Activated CD4-positive, alpha-beta T cell treated with anti-CD3 and anti-CD28 coated beads, Interleukin-2, amount 50 U/mL, for 24 hours (primary cell): ENCODE data around the gene SLX9.

ENCODE experiments used
- DNase-seq, 2 donors: peaks; one replicate each; pipeline ENCODE4 v3.0.0-alpha.2; 2020; ENCODE audit warnings: low read depth in 1 of 2, low spot score in 1 of 2

Gene SLX9

DNA sequence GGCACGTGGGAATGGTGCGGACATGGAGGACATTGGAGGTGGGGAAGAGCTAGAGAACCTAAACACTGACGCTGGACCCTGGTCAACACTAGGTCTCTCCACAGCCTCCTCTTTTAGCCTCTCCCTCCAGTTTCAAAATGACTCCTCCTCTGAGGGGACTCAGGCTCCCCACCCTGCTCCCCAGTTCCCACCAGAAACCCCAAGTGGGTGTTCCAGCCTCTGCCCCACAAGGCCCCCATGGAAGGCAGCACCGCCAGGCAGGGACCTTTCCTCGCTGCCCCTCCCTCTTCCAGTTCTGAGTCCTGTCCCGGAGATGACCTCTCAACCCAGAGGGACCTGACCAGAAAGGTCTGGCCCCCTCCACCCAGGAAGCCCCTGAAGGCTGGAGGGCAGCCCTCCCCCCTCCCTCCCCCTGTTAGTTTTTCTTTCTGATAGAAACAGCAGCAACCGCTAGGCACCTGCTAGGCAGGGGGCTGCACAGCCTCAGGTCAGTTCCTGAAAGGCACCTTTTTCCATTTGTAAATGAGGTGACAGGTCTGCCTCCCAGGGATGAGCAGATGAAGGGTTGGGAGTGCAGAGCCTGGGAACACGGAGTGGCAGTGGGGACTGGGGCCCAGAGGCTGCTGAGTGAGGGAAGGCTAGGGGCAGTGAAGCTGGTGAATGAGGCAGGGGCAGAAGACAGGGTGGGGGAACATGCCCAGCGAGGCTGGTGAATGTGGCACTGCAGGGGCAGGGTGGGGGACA, 9.9 kb upstream of the SLX9 start:
- DNase-seq: no peak

DNA sequence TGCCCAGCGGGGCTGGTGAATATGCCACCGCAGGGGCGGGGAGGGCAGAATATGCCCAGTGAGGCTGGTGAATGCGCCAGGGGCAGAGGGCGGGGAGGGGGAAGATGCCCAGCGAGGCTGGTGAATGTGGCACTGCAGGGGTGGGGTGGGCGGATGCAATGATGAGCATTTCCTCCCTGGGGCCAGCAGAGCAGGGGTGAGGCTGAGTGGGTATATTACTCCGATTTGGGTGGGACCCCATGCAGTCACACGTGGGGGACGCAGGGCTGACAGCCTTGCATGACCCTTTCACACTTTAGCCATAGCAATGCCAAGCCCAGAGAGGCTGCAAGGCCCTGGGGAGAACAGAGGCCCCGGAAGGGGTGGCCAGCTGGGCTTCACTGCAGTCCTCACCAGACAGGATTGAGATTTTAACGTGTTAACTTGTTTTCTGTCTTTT, 9.3 kb upstream of the SLX9 start:
- no peak for DNase-seq

GRCh38 chr21:44931137-44931500, 8.7 kb upstream of the SLX9 start:
- no peak for DNase-seq

GRCh38 chr21:44931501-44932407, 8.1 kb upstream of the SLX9 start:
- DNase-seq: no peak

- no peak for DNase-seq
These were observed 7.2 kb upstream of the SLX9 start for GRCh38 chr21:44932408-44933181.

GRCh38 chr21:44933199-44933917, 6.5 kb upstream of the SLX9 start:
- no peak for DNase-seq

- DNase-seq: no peak
These were observed 5.9 kb upstream of the SLX9 start for GRCh38 chr21:44933918-44934260.

DNA sequence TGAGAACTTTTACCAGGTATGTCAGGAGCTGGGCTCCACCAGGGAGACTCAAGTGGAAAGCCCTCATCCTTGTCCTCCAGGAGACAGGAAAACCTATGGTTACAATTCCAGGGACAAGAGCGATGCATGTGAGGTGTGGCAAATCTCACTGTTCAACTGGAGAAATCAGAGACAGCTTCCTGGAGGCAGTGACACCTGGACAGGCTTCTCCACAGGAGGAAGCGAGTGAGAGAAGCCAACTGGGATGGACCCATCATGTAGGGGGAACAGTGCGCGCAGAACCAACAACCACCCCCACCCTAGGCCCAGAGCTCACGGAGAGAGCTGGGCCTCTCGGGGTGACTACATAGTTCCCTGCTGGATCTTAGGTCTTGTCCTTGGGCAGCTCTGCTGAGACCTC, 5.6 kb upstream of the SLX9 start:
- no peak for DNase-seq

- no peak for DNase-seq
These were observed 4.9 kb upstream of the SLX9 start for GRCh38 chr21:44934797-44935532.

GRCh38 chr21:44935533-44935927, 4.3 kb upstream of the SLX9 start:
- DNase-seq: no peak

- no peak for DNase-seq
These were observed 877 bp upstream of the SLX9 start for GRCh38 chr21:44938772-44939531.

DNA sequence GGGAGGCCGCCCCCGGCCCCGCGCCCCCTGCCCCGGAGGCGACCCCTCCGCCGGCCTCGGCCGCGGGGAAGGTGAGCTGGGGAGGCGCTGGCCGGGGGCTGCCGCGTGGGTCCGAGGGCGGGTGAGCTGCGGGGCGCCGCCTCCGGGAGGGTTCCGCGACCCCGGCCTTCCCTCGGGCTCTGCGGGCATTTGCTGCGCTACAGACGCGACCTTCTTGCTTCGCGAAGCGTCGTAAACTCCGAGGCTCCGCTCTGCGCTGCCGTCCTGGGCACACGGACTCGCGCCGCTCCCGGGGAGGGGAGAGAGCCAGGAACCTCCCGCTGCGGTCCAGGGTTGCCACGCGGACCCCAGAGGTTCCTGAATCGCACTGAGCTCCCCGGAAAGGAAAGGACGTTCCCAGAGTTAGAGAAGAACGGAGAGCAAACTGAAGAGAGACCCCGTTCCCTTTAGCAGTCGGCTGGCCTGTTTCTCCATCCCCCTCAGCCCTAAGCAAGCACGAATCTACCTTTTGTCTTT, 345 bp downstream of the SLX9 start:
- no peak for DNase-seq

- DNase-seq: no peak
These were observed 1.7 kb downstream of the SLX9 start for GRCh38 chr21:44941567-44941966.

GRCh38 chr21:44942566-44942965, 2.7 kb downstream of the SLX9 start:
- no peak for DNase-seq

DNA sequence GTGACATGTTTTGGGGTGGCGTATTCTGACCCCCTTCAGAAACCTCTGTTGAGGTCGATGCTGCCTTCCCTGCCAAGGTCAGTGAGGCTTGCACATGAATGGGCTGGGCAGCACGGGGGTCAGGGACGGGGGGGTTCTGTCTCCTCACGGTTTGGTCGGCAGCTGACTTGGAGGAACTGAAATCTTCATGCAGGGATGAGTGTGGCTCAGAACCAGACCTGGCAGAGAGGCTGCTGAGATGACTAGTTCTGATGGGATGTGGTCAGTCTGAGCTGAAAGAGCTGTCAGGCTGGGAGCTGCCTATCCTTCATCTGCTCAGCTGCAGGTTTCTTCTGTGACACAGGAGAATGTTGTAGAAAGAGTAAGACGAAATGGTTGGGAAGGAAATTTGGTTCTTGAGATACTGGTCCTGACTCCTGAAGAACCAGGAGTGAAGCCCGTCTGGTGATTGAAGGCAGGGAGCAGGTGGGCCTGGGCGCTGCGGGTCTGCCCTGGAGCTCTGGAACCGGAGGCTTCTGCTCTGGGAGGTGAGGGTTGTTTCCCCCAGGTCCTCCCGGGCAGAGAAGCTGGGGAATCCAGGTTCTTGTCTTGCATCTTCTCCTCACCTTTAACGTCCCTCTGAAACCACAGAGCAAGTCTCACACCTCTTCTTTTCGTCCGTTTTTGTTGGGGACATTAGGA, 3.3 kb downstream of the SLX9 start:
- no peak for DNase-seq

DNA sequence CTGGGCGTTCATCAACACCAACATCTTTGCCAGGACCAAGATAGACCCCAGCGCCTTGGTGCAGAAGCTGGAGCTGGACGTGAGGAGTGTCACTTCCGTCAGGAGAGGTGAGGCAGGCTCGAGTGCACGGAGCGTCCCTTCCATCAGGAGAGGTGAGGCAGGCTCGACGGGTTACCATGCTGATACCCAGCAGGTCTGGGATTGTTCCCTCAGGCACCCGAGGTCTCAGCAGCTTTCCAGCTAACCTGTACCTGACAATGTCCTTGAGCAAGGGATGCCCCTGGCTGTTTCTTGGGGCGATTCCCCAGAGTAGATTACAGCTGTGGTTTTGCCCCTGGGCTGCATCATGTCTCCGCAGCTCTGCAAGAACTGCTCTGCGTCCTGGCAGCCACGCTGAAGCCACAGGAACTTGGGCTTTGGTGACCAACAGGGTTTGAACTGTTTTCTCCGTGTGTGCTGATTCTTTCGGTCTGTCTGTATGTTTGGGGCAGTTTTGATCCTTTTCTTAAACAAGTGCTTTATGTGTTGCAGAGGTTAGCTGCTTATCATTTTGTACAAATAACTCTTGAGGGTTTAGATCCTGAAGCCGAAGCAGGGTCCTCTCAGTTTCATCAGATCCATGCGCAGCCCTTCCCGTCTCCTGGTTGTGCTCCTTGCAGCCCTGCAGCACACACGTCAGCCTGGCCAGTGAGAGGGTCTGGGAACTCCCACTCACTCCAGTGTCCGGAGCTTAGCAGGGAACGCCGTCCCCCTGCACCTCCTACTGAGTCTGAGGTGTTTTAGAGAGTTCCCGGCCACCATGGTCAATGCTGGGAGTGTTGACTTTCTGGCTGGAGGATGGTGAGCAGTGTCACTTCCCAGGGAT, 4.1 kb downstream of the SLX9 start:
- DNase-seq: no peak

GRCh38 chr21:44944596-44944995, 4.8 kb downstream of the SLX9 start:
- DNase-seq: no peak
